Measurements from ENCODE around the gene RNF183.
"Not testable (repeated sequence)": the region's sequence is repeated elsewhere in the genome, so short reads cannot be mapped to it uniquely, and the experiment has no call there.

RNF183 gene

DNA sequence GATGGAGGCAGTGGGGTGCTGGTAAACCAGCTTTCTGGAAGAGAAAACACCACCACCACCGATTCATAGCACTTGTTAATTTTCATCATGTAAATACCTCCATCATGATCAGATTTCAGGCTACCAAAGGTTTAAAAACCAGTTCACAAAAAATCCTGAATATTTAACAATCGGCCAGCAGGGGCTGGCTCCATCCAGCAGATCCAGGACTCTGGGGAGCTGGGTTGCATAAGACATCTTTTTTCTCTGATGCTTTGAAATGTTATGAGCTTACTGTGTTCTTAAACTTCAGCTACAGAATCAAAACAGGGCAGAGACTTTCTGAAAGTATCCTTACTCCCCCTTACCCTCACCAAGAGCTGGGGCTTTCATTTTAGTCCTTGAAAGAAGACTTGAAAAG is 14.6 kb upstream of the RNF183 start:
- no peak for FAIRE-seq
- no peak for DNase-seq (ENCODE audit: low spot score)

DNA sequence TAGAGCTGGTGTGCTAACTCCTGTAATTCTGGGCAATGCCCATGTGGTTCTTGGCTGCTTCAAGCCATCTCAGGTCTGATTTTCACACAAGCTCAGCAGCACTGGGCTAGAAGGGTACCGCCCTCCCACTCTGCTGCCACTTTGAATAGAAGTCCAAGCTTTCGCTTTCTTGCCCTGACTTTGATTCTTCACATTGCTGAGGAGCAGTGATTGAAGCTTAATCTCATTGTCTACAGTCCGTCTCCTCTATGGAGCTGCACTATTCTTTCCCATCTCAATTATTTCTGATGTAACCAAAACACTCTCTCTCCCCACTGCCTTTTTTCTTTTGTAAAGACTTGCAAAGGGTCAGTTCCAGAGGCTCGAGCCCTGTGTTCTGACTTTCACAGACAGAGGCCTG is 12.9 kb upstream of the RNF183 start:
- DNase-seq (ENCODE audit: low spot score), result no peak
- FAIRE-seq, result no peak

DNA sequence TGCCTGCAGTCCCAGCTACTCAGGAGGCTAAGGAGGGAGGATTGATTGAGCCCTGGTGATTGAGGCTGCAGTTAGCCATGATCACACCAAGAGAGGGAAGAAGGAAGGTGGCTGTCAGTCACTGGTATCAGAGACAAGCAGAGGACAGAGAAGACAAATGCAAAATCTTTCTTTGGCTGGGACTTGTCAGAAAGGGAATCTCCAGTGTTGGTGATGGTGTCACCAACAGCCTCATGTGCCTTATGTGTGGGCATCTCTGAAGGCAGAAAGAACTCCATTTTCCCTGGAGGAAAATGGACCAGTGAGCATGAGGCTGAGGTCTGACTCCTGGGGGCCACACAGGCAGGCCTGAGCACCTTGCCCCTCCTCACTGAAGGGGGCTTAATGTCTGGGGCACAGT is 12.1 kb upstream of the RNF183 start:
- FAIRE-seq (no peak), DNase-seq (ENCODE audit: low spot score) (no peak)

DNA sequence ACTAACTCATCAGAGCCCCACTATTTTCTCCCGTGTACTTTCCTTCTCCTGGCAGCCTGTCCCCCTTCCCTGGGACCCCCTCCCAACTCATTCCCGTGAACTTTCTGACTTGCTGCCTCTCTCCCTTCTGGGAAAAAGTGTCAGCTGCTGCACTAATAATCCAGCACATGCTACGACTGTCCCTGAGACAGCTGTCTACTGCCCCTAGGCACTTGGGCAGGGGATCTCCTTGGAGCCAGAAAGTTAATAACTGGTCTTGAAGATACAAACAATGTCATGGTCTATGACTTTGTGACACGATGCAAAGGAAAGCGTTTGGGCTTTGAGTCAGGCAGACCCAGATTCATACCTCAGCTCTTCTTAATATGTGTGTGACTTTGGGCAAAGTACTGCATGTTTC is 10.1 kb upstream of the RNF183 start:
- FAIRE-seq, result no peak
- DNase-seq (ENCODE audit: low spot score), result no peak

GRCh38 chr9:113311961-113312360 is 8.8 kb upstream of the RNF183 start:
- FAIRE-seq, result no peak

GRCh38 chr9:113310538-113310937 is 7.4 kb upstream of the RNF183 start:
- FAIRE-seq, result no peak
- no peak for DNase-seq (ENCODE audit: low spot score)

More at GRCh38 chr9:113311961-113312360, 8.8 kb upstream of the RNF183 start:
- no peak for DNase-seq (ENCODE audit: low spot score)

GRCh38 chr9:113309204-113309813 is 6.1 kb upstream of the RNF183 start:
- peak; percentile 23 for DNase-seq (ENCODE audit: low spot score)
- FAIRE-seq, result no peak

- no peak for DNase-seq (ENCODE audit: low spot score)
- FAIRE-seq, result no peak
Measured at GRCh38 chr9:113307396-113307975, 4.3 kb upstream of the RNF183 start.

DNA sequence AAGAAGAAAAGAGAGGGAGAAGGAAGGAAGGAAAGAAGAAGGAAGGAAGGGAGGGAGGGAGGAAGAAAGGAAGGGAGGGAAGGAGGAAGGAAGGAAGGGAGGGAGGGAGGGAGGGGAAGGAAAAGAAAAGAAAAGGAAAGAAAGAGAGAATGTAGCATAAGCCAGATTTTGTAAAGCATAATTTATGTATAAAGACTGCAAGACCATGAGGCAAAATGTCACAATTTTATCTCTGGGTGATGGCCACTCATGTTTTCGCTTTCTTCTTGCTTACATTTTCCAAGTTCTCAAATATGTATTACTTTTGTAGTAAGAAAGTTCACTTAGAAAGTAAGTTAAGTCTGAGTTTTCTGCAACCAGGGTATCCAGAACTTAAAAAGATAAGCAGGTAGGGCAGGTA is 3.4 kb upstream of the RNF183 start:
- FAIRE-seq, result no peak
- DNase-seq (ENCODE audit: low spot score), result no peak

DNA sequence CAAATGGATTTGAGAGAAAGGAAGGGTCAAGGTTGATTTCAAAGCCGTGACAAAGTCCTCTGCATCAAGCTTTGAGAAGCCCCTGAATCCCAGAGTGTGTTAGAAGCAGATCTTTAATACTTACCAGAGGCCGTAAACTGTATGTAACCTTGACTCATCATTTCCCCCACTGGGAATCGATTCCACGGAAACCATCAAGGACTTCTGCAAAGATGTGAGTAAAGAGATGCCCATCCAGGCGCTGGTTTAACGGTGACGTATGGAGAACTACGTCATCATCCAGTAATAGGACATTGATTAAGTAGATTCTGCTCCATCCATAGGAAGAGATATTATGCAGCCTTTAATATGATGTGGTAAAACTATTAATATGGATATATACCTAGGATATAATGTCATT is 1.6 kb downstream of the RNF183 start:
- no peak for DNase-seq (ENCODE audit: low spot score)
- FAIRE-seq, result no peak

DNA sequence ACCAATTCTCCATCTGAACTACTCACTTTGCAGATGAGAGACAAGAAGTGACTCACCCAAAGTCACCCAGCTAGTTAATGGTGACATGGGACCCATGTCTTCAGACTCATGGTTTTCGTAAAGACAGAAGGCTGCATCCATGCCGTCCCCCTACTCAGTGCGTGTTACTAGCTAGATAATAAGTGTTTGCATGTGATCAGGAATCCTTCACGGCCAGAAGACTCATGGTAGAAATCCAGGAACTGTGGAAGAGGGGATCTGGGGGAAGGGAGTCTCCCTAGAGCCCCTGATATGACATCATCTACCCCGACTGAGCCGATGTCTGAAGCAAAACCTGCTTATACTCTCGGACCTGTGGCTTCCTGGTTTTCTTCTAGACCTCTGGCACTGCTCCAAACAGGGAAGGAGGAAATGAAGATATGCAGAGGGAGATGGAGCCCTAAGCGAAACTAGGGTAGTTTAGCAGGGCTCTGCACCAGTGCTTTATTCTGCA is 3.3 kb downstream of the RNF183 start:
- DNase-seq (ENCODE audit: low spot score), result no peak
- FAIRE-seq, result no peak

DNA sequence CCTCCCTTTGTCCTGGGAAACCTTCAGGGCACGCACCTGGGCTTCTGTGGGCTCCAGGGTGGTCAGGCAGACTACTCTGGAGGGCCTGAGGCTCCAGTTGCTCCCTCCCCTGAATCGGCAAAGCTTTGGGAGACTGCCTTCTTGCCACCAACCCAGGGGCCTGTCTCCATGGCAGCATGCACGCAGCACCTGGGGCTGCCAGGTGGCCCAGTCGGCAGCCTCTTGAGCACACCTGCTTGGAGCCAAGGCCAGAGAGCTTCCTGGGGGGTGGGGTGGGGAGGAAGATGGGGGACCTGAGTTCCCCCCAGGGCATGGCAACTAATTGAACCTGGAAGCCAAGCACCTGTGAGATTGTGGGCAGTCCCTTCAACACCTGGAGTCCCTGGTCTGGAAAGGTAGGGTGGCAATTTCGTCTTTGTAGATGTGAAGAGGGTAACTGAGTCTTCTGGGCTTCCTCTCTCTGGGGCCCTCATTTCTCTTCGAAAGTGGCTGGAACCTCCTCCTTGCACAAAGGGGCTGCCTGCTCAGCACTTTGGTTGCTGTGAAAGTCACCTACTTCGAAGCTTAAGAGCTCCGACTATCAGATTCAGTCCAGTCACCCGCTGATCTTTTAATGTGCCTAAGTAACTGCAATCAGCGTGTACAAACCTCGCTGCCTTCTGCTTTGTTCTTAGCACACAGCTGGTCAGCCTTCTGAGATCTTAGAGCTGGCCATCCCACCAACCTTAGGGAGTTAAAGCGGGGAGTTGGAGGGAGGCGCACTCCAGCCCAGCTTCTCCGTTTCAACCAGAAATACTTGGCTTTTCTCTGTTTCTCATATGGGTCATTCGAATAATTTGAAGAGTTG is 4.0 kb downstream of the RNF183 start:
- no peak for DNase-seq (ENCODE audit: low spot score)
- no peak for FAIRE-seq

GRCh38 chr9:113298311-113298710 is 4.9 kb downstream of the RNF183 start:
- DNase-seq (ENCODE audit: low spot score), result no peak
- FAIRE-seq, result no peak

DNA sequence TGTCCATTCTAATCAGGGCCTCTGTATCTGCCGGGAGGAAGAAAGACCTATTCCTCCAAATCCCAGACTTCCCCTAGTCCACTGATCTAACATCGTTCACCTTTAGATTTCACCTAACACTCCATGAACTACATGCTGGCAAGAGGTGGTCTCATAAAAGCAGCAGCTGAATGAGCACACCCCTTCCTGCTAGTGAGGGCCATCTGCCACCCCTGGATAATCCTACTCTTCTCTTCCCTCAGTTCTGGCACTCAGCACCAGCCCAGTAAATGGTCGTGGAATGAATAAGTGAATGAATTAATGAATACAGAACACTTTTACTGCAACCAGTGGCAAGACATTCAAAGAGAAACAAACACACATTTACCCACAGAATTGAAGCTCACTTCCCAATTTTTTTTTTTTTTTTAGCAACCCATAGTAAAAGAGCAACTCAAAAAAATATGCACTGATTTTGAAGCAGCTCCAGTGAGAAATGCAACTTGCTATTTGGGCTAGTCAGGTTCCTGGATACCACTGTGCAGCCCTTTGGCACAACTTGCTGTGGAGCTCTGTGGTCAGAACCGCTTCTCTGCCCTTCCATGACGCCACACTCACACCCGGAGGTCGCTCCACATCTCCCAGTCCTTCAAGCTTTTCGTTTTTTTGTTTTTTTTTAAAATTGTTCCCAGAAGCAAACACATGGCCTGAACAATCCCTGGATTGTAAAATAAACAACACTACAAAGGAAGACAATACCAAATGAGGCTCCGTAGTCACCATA is 6.2 kb downstream of the RNF183 start:
- FAIRE-seq (no peak), DNase-seq (ENCODE audit: low spot score) (no peak)

GRCh38 chr9:113296247-113296646 is 6.9 kb downstream of the RNF183 start:
- FAIRE-seq; DNase-seq (ENCODE audit: low spot score): not testable (repeated sequence)

DNA sequence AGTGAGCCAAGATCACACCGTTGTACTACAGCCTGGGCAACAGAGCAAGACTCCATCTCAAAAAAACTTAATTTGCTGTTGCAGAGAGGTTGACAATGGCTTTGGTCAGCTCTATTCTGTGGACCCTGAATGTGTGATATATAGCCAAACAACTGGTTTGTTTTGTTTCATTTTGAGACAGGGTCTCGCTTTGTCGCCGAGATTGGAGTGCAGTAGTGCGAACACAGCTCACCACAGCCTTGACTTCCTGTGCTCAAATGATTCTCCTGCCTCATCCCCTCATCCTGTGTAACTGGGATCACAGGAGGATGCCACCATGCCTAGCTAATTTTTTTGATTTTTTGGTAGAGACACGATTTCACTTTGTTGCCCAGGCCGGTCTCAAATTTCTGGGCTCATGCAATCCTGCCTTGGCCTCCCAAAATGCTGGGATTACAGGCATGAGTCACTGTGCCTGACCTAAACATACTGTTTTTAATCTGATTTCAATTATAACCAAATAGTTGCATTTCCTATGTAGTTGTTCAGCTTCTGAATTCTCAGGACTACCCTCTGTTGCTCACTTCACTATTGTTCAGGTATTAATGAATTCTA is 9.8 kb downstream of the RNF183 start:
- FAIRE-seq (no peak), DNase-seq (ENCODE audit: low spot score) (no peak)

DNA sequence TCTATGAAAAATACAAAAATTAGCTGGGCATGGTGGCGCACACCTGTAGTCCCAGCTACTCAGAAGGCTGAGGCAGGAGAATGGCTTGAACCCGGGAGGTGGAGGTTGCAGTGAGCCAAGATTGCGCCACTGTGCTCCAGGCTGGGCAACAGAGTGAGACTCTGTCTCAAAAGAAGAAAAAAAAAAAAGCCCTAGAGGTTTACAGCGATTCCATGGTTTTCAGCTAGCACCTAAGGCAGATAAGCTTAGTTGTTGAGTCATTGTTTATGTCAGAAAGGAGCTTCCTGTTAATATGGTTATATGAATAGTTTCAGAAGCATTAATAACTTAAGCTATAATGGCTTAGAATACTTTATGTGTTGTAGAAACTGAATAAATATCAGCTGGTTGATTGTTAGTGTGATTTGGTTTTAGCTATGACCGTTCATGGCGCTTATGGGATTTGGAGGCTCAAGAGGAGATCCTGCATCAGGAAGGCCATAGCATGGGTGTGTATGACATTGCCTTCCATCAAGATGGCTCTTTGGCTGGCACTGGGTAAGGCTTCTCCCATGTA is 13.0 kb downstream of the RNF183 start:
- FAIRE-seq, result no peak
- DNase-seq (ENCODE audit: low spot score), result no peak

DNA sequence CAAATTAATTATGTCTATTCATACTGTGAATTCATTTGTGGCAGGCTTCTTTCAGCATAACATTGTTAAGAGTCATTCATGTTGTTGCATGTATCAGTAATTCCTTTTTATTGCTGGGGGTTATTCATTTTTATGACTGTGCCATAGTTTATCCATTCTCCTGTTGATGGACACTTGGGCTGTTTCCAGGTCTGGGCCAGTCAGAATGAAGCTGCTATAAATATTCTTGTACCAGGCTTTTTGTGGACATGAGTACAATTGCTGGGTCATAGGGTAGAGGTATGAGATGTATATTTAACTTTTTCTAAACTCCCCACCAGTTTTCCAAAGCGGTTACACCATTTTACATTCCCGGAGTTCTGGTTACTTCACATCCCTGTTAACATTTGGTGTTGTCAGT is 14.1 kb downstream of the RNF183 start:
- no peak for FAIRE-seq
- no peak for DNase-seq (ENCODE audit: low spot score)

DNA sequence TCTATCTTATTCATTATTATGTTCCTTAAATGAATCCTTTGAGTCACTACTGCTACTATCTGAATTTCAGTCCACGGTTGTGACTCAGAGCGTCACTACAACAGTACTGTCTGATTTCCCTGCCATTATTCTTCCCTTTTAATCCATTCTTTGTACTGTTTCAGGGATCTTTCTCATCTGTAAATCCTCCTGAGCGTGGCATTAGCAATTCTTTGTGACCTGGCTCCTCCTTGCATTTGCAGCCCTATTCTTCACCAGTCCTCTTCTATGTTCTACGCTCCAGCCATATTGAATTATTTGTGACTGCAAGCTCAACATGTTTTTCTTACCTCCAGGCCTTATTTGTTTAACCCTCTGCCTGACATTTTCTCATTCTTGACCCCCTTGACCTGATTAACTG is 21.8 kb downstream of the RNF183 start:
- no peak for FAIRE-seq
- DNase-seq (ENCODE audit: low spot score), result no peak

- no peak for FAIRE-seq
- DNase-seq (ENCODE audit: low spot score), result no peak
Measured at GRCh38 chr9:113278840-113279239, 24.3 kb downstream of the RNF183 start.

All from urothelium cell line (cell line).